ENCODE data around the gene KCNH4.

- TF ChIP-seq CTCF (IDR thresholded peaks at IDR 0.05; ENCODE audit: poor library complexity) (no peak), EZH2 (IDR thresholded peaks at IDR 0.05; ENCODE audit: borderline replicate concordance) (no peak), EZH2phosphoT487 (IDR thresholded peaks at IDR 0.05; ENCODE audit: low read depth, severe bottlenecking, unreplicated experiment) (no peak)
These were observed 66.8 kb downstream of the KCNH4 start for GRCh38 chr17:42114118-42114517.
